Activated CD4-positive, CD25-positive, alpha-beta regulatory T cell treated with anti-CD3 and anti-CD28 coated beads, Interleukin-2, amount 50 U/mL, for 72 hours (primary cell): ENCODE results near the gene RTF1.
A peak's percentile ranks its signal among the peaks of the same experiment; 100 is the strongest.

Experiments
- DNase-seq: peaks from one replicate; pipeline ENCODE4 v3.0.0; 2021

Gene RTF1

GRCh38 chr15:41510728-41511127, 93.8 kb downstream of the RTF1 start:
- DNase-seq, result no peak

GRCh38 chr15:41511331-41511898, 94.5 kb downstream of the RTF1 start:
- DNase-seq, result no peak

DNA sequence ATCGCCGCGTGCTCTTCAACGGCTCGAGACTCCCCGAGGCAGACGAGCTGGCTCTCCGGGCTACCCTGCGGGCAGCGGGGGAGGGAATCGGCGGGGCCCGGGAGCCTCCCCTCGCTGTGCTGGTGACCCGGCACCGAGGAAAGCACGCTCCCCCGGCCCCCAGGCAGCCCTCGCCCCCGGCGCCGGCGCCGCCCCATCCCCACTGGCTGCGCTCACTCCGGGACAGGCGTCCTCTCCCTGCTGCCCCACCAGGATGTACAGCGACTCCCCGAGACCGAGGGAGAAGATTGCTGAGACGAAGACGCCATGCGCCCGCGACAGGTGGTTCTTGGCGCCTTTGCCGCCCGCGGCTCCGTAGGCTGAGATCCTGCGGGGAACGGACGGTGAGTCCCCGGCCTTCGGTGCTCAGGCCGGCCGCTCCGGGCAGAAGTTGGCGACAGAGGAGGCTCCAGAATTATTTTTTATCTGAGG, 95.0 kb downstream of the RTF1 start:
- DNase-seq, result no peak

DNA sequence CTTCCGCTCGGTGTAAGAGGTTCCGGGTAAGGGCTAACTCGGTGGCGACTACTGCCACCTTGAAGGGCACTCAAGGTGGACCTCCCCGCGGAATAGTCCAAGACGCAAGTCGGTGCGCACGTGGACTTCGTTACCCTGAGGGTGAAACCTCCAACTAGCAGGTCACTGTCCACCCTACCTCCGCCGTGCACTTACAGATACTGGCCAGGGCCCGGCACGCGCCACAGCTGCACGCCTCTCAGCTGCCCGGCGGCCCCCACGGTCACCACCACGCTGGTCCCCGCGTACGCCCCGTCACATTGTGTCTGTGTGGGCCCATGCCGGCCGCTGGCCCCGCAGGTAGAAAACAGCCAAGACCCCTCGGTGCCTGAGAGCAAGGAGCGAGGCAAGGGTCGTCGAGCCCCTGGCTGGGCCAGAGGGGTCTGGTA, 95.6 kb downstream of the RTF1 start:
- DNase-seq, result no peak

DNA sequence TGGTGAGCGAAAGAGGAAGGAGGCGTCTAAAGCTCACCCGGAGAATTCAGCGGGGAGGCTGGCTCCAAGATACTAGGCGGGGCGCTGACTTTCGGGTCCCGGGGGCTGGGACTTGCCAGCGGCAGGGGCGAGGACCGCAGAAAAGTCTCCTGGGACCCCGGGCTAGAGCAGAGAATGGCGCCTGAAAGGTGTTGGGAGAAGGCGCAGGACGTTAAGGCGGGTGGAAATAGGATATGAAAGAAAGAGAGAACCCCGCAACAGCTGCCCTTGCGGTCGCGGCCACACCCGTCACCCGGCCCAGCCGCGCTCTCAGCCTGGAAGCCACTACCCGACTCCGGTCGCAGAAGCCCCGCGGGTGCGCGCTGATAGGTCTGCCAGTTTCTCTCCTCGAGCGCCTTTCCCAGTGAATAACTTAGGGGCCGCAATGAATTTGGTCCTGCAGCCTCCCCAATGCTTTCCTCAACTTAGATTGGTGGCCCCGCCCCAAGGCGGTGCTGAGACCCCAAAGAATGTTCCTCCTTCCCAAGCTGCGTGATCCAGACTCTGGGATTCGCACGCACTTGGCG, 96.1 kb downstream of the RTF1 start:
- peak; percentile 45 for DNase-seq

GRCh38 chr15:41513506-41514227, 96.8 kb downstream of the RTF1 start, which contains the start of gene LTK:
Gene LTK (minus strand): TSS chr15:41513827. CDS start chr15:41513709, 118 bp downstream.
- no peak for DNase-seq

DNA sequence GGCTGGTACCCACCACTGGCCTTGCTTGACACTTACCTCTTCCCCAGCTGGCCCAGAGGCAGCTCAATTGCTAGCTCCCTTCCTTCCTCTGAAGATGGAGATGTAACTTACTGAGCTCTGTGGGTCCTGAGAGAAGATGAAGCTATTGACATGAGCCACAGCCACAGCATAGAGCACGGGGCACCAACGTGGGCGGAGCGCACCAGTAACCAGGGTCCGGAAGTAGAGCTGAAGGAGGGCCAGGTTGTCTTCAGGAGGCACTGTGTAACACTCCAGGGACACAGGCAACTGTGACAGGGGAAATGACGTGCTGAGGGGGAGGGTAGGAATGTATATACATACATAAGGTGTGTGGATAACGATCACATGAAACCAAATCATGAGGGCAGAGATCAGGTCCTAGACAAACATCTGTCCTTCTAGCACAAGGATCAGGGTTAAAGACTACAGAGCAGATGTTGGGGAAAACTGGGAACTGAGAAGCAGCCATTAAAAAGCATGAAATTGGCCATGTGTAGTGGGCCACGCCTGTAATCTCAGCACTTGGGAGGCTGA, 101.1 kb downstream of the RTF1 start:
- no peak for DNase-seq

DNA sequence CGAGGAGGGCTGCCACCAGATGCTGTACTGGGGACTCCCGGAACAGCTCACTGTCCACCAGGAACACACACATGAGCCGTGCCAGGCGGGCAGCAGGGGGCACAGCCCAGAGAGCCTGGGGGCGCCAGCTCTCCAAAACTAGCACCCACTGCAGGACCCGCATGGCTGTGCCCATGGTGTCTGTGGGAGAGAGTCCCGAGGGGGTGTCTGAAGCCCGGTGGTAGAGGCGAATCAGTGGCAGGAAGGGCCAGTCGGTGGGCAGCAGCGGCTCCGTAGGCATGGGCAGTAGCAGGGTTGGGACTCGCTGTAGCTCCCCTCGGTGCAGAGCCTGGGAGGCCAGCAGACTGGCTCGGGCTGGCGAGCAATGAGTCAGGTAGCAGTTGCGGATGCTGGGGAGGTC, 103.7 kb downstream of the RTF1 start:
- no peak for DNase-seq

GRCh38 chr15:41521614-41522013, 104.7 kb downstream of the RTF1 start:
- no peak for DNase-seq

GRCh38 chr15:41523097-41523496, 106.2 kb downstream of the RTF1 start:
- DNase-seq, result no peak

DNA sequence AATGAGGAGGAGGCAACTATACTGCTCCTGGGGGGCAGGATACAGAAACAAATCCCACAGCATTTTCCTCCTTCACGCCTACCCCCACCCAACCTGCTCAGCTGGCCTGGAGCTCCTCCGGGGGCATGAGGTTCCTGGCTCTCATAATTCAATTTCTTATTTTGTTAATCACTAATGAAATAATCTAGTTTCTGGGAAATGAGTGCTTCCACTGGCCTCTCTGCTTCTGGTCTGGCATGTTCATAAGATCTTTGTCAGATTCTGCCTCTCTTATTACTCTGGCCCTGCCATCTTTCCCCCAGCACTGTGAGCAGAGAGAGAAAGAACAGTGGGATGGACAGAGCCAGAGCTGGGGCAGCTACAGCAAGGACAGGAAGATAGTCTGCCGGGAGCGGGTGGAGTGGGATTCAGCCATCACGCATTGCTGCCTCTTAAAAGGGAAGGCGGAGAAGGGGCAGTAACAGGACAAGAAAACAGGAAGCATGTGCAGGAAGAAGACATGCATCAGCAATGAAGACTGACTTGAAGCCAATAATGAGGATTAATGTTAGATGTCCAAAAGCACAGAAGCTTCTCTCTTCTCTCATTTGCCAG, 113.6 kb downstream of the RTF1 start:
- DNase-seq, result no peak
